Measurements from ENCODE around the gene PPM1B.

The PPM1B gene

DNA sequence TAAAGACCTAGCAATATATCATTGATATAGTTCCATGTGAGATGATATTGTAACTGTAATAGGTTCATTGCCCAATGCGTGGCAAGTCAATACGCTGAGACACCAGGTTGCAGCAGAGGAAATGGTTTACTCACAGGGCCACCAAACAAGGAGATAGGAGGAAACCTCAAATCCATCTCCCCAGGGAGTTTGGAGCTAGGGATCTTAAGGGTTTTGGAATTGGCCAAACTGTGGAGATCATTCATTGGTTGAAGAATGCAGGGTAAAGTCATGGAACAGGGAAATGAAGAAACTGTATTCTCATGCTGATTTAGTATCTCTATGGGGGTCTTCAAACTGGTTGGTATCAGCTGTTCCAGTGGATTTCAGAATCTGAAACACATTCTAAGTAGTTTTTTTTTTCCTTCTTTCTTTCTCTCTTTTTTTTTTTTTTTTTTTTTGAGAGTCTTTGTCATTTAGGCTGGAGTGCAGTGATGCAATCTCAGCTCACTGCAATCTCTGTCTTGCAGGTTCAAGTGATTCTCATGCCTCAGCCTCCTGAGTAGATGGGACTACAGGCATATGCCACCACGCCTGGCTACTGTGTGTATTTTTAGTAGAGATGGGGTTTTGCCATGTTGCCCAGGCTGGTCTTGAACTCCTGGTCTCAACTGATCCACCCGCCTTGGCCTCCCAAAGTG, 30.7 kb upstream of the PPM1B start:
- Histone ChIP-seq H3K4me3 (ENCODE audit: control insufficient read depth in 1 of 7, extremely low read depth in 1 of 7, insufficient read depth in 4 of 7, low read depth in 2 of 7, low read length in 6 of 7) (no peak overlapping the region), H3K27ac (ENCODE audit: insufficient read depth in 1 of 2, low read depth in 1 of 2, low read length in 2 of 2, poor library complexity in 1 of 2, severe bottlenecking in 2 of 2) (no peak overlapping the region), H3K9me3 (ENCODE audit: control extremely low read depth in 1 of 5, control insufficient read depth in 4 of 5, insufficient read depth in 2 of 5, low read depth in 1 of 5, low read length in 4 of 5) (peaks cover 0 to 5% (median 0%) of the 10 kb centered on the region in 5 experiments), H3K4me1 (ENCODE audit: control extremely low read depth in 1 of 4, control insufficient read depth in 4 of 4, insufficient read depth in 4 of 4, low read length in 3 of 4) (no peaks in the 10 kb centered on the region), H3K27me3 (replicated peaks in 2 of 5; ENCODE audit: control insufficient read depth in 4 of 5, insufficient read depth in 5 of 5, low read length in 4 of 5) (no peaks in the 10 kb centered on the region), H3K36me3 (ENCODE audit: control insufficient read depth in 4 of 4, insufficient read depth in 4 of 4, low read length in 3 of 4) (no peaks in the 10 kb centered on the region)
- 100% methylated on average over 2 of the region's 4 CpGs for WGBS (ENCODE audit: insufficient coverage)
- POLR2A ChIA-PET: interaction anchor here (0.6 kb wide), 1 partner anchor 17 kb away, joined by 3 read pairs; no protein-coding TSS in a partner anchor
- CTCF ChIA-PET: no interaction called here
- DNase-seq: no peak

DNA sequence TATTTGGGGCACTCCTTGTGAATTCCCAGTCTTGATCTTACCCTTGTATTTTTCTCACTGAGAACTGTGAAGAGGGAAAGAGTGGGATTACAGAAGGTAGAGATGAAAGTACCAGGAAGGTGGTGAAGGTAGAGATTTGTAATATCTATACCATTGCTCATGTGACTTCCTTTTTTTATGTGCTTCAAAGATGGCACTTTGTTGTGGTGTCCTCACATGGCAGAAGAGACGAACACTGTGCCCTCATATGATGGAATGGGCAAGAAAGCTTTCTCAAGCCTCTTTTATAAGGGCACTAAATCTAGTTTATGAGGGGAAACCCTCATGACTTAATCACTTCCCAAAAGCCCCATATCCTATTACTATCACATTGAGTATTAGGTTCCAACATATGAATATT, 28.9 kb upstream of the PPM1B start:
- DNase-seq: no peak
- H3K36me3 ChIP-seq (ENCODE audit: control insufficient read depth in 4 of 4, insufficient read depth in 4 of 4, low read length in 3 of 4): no peaks in the 10 kb centered on the region
- H3K9me3 ChIP-seq (ENCODE audit: control extremely low read depth in 1 of 5, control insufficient read depth in 4 of 5, insufficient read depth in 2 of 5, low read depth in 1 of 5, low read length in 4 of 5): no peaks in the 10 kb centered on the region
- no peak overlapping the region for H3K27ac ChIP-seq (ENCODE audit: insufficient read depth in 1 of 2, low read depth in 1 of 2, low read length in 2 of 2, poor library complexity in 1 of 2, severe bottlenecking in 2 of 2)
- peaks cover 0 to 8% (median 0%) of the 10 kb centered on the region in 4 experiments for H3K4me1 ChIP-seq (ENCODE audit: control extremely low read depth in 1 of 4, control insufficient read depth in 4 of 4, insufficient read depth in 4 of 4, low read length in 3 of 4)
- no peak overlapping the region for H3K4me3 ChIP-seq (ENCODE audit: control insufficient read depth in 1 of 7, extremely low read depth in 1 of 7, insufficient read depth in 4 of 7, low read depth in 2 of 7, low read length in 6 of 7)
- ChIA-PET CTCF (no interaction called here), POLR2A (no interaction called here)
- H3K27me3 ChIP-seq (replicated peaks in 2 of 5; ENCODE audit: control insufficient read depth in 4 of 5, insufficient read depth in 5 of 5, low read length in 4 of 5): no peaks in the 10 kb centered on the region
- WGBS (ENCODE audit: insufficient coverage): no CpG with 5 or more reads among the region's 1 CpG

DNA sequence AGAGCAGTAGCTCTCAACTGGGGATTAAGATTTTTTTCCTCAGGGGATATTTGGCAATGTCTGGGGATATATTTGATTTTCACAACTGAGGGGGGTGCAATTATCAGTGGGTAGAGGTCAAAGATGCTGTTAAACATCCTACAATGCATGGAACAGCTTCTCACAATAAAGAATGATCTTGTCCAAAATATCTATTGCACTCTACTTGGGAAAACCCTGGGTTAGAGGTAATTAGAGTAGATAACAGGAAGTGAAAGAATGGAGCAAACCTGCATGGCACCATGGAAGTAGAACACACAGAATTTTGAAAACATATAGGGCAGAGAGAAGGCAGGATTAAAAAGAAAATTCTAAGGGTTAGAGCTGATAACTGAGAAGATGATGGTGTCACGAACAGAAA, 26.4 kb upstream of the PPM1B start:
- CTCF ChIA-PET: interaction anchor here (1.1 to 1.8 kb wide), 3 partner anchors 10 to 52 kb away, joined by 3 to 5 read pairs (median 3); no protein-coding TSS in a partner anchor
- no peak for DNase-seq

DNA sequence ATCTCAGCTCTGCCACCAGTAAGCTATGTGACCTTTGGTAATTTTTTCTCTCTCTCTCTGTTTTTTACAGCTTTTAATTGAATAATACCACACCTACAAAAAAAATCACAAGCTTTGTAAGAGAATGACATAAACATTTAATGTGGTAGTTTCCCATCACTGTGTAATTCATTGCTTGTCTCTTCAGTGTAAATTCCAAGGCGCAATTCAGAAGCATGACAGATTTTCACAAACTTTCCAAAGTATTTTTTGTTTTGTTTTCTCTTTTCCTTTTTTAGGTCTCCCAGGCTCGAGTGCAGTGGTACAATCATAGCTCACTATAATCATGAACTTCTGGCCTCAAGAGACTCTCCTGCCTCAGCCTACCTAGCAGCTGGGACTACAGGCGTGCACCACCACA, 25.0 kb upstream of the PPM1B start:
- no peaks in the 10 kb centered on the region for H3K27me3 ChIP-seq (replicated peaks in 2 of 5; ENCODE audit: control insufficient read depth in 4 of 5, insufficient read depth in 5 of 5, low read length in 4 of 5)
- no peaks in the 10 kb centered on the region for H3K9me3 ChIP-seq (ENCODE audit: control extremely low read depth in 1 of 5, control insufficient read depth in 4 of 5, insufficient read depth in 2 of 5, low read depth in 1 of 5, low read length in 4 of 5)
- H3K4me1 ChIP-seq (ENCODE audit: control extremely low read depth in 1 of 4, control insufficient read depth in 4 of 4, insufficient read depth in 4 of 4, low read length in 3 of 4): peaks cover 0 to 9% (median under 1%) of the 10 kb centered on the region in 4 experiments
- 83% methylated on average over 3 of the region's 3 CpGs for WGBS (ENCODE audit: insufficient coverage)
- H3K36me3 ChIP-seq (ENCODE audit: control insufficient read depth in 4 of 4, insufficient read depth in 4 of 4, low read length in 3 of 4): no peaks in the 10 kb centered on the region
- ChIA-PET POLR2A (no interaction called here), CTCF (interaction anchor here (0.7 to 1.6 kb wide), 2 partner anchors 11 to 177 kb away, joined by 3 to 5 read pairs; no protein-coding TSS in a partner anchor)
- H3K4me3 ChIP-seq (ENCODE audit: control insufficient read depth in 1 of 7, extremely low read depth in 1 of 7, insufficient read depth in 4 of 7, low read depth in 2 of 7, low read length in 6 of 7): no peak overlapping the region
- no peak overlapping the region for H3K27ac ChIP-seq (ENCODE audit: insufficient read depth in 1 of 2, low read depth in 1 of 2, low read length in 2 of 2, poor library complexity in 1 of 2, severe bottlenecking in 2 of 2)
- no peak for DNase-seq

More for the DNA sequence above, 26.4 kb upstream of the PPM1B start:
- peaks cover 0 to 8% (median 0%) of the 10 kb centered on the region in 4 experiments for H3K4me1 ChIP-seq (ENCODE audit: control extremely low read depth in 1 of 4, control insufficient read depth in 4 of 4, insufficient read depth in 4 of 4, low read length in 3 of 4)
- POLR2A ChIA-PET: no interaction called here
- H3K27ac ChIP-seq (ENCODE audit: insufficient read depth in 1 of 2, low read depth in 1 of 2, low read length in 2 of 2, poor library complexity in 1 of 2, severe bottlenecking in 2 of 2): no peak overlapping the region
- no peaks in the 10 kb centered on the region for H3K9me3 ChIP-seq (ENCODE audit: control extremely low read depth in 1 of 5, control insufficient read depth in 4 of 5, insufficient read depth in 2 of 5, low read depth in 1 of 5, low read length in 4 of 5)
- no peaks in the 10 kb centered on the region for H3K36me3 ChIP-seq (ENCODE audit: control insufficient read depth in 4 of 4, insufficient read depth in 4 of 4, low read length in 3 of 4)
- no peak overlapping the region for H3K4me3 ChIP-seq (ENCODE audit: control insufficient read depth in 1 of 7, extremely low read depth in 1 of 7, insufficient read depth in 4 of 7, low read depth in 2 of 7, low read length in 6 of 7)
- H3K27me3 ChIP-seq (replicated peaks in 2 of 5; ENCODE audit: control insufficient read depth in 4 of 5, insufficient read depth in 5 of 5, low read length in 4 of 5): no peaks in the 10 kb centered on the region
- 100% methylated on average over 1 of the region's 1 CpG for WGBS (ENCODE audit: insufficient coverage)

DNA sequence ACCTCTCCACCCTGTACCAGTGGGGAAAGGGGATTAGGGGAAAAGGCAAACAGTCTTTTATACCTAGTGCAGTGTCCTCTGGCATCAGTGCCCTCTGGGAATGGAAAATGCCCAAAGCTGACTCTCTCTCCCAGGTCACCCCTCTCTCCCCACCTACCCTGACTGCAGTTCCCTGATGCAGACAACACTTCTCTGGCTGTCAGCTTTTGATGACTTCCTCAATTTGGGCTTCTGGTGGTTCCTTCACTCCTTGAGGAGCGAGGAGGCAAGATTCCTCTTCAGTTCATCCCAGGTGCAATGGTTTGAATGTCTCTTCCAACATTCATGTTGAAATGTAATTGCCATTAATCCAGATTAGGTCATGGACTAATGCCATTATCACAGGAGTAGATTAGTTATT, 19.7 kb upstream of the PPM1B start:
- Histone ChIP-seq H3K4me3 (ENCODE audit: control insufficient read depth in 1 of 7, extremely low read depth in 1 of 7, insufficient read depth in 4 of 7, low read depth in 2 of 7, low read length in 6 of 7) (no peak overlapping the region), H3K27me3 (replicated peaks in 2 of 5; ENCODE audit: control insufficient read depth in 4 of 5, insufficient read depth in 5 of 5, low read length in 4 of 5) (no peaks in the 10 kb centered on the region), H3K27ac (ENCODE audit: insufficient read depth in 1 of 2, low read depth in 1 of 2, low read length in 2 of 2, poor library complexity in 1 of 2, severe bottlenecking in 2 of 2) (no peak overlapping the region), H3K36me3 (ENCODE audit: control insufficient read depth in 4 of 4, insufficient read depth in 4 of 4, low read length in 3 of 4) (no peaks in the 10 kb centered on the region), H3K4me1 (ENCODE audit: control extremely low read depth in 1 of 4, control insufficient read depth in 4 of 4, insufficient read depth in 4 of 4, low read length in 3 of 4) (peaks cover 0 to 8% (median 3%) of the 10 kb centered on the region in 4 experiments), H3K9me3 (ENCODE audit: control extremely low read depth in 1 of 5, control insufficient read depth in 4 of 5, insufficient read depth in 2 of 5, low read depth in 1 of 5, low read length in 4 of 5) (no peaks in the 10 kb centered on the region)
- ChIA-PET POLR2A (no interaction called here), CTCF (no interaction called here)
- no CpG with 5 or more reads among the region's 1 CpG for WGBS (ENCODE audit: insufficient coverage)
- peak in 2 of 3 donors; percentile 19 to 29 for DNase-seq

DNA sequence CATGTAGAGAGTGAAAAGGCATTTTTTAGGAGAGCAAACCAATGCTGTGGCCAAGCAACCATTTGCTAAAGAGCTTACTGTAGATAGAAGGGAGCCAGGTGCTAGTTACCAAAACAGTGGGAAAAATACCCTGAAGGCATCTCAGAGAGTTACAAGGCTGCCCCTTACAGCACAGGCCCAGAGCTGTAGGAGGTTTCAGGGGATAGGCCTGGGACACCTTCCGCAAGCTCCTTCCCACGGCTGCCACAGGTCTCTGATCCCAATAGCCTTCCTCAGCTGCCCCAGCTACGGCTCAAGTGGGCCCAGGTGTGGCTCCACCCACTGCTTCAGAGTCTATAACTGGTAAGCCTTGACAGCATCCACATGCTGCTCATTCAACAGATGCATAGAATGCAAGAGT, 18.2 kb upstream of the PPM1B start:
- no peak for DNase-seq
- Histone ChIP-seq H3K4me1 (ENCODE audit: control extremely low read depth in 1 of 4, control insufficient read depth in 4 of 4, insufficient read depth in 4 of 4, low read length in 3 of 4) (peaks cover 0 to 6% (median 3%) of the 10 kb centered on the region in 4 experiments), H3K9me3 (ENCODE audit: control extremely low read depth in 1 of 5, control insufficient read depth in 4 of 5, insufficient read depth in 2 of 5, low read depth in 1 of 5, low read length in 4 of 5) (no peaks in the 10 kb centered on the region), H3K4me3 (ENCODE audit: control insufficient read depth in 1 of 7, extremely low read depth in 1 of 7, insufficient read depth in 4 of 7, low read depth in 2 of 7, low read length in 6 of 7) (no peak overlapping the region), H3K27me3 (replicated peaks in 2 of 5; ENCODE audit: control insufficient read depth in 4 of 5, insufficient read depth in 5 of 5, low read length in 4 of 5) (no peaks in the 10 kb centered on the region), H3K27ac (ENCODE audit: insufficient read depth in 1 of 2, low read depth in 1 of 2, low read length in 2 of 2, poor library complexity in 1 of 2, severe bottlenecking in 2 of 2) (no peak overlapping the region), H3K36me3 (ENCODE audit: control insufficient read depth in 4 of 4, insufficient read depth in 4 of 4, low read length in 3 of 4) (no peaks in the 10 kb centered on the region)
- WGBS (ENCODE audit: insufficient coverage): 100% methylated on average over 3 of the region's 3 CpGs
- ChIA-PET POLR2A (no interaction called here), CTCF (interaction anchor here (0.6 to 1.1 kb wide), 2 partner anchors 62 to 289 kb away, joined by 3 read pairs; no protein-coding TSS in a partner anchor)

DNA sequence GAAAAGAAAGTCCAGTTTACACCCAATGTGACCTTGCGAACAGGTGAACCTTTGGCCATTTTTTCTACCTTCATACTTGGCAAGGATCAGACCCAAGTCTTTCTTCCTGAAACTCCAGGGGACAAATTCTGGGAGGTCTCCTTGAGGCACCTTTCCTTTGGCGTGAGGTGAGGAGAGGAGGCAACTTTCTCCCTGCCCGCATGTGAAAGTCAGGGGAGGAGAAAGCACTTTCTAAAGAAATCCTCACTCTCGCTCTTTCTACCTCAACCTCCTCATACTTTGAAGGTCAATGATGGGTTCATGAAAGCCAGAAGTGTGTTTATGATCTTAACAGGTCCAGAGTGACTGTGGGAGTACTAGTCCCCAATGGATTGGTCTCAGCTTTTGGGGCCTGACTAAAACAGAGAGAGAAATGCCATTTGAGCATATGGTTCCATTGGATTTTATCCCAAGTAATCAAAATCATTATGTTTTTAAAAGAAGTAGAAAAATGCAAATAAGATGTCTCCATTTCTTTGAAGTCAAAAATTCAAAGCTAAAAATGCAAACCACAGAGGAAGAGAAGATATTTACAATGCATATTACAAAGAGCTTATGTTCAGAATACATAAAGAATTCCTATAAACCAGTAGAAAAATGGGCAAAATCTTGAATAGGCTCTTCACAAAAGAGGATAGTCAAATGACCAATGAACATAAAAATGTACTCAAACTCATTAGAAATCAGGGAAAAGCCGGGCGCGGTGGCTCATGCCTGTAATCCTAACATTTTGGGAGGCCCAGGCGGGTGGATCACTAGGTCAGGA, 15.6 kb upstream of the PPM1B start:
- H3K9me3 ChIP-seq (ENCODE audit: control extremely low read depth in 1 of 5, control insufficient read depth in 4 of 5, insufficient read depth in 2 of 5, low read depth in 1 of 5, low read length in 4 of 5): no peaks in the 10 kb centered on the region
- peaks cover 0 to 6% (median 3%) of the 10 kb centered on the region in 4 experiments for H3K4me1 ChIP-seq (ENCODE audit: control extremely low read depth in 1 of 4, control insufficient read depth in 4 of 4, insufficient read depth in 4 of 4, low read length in 3 of 4)
- DNase-seq: no peak
- ChIA-PET CTCF (no interaction called here), POLR2A (no interaction called here)
- no peak overlapping the region for H3K27ac ChIP-seq (ENCODE audit: insufficient read depth in 1 of 2, low read depth in 1 of 2, low read length in 2 of 2, poor library complexity in 1 of 2, severe bottlenecking in 2 of 2)
- H3K4me3 ChIP-seq (ENCODE audit: control insufficient read depth in 1 of 7, extremely low read depth in 1 of 7, insufficient read depth in 4 of 7, low read depth in 2 of 7, low read length in 6 of 7): no peak overlapping the region
- no peaks in the 10 kb centered on the region for H3K27me3 ChIP-seq (replicated peaks in 2 of 5; ENCODE audit: control insufficient read depth in 4 of 5, insufficient read depth in 5 of 5, low read length in 4 of 5)
- 100% methylated on average over 1 of the region's 8 CpGs for WGBS (ENCODE audit: insufficient coverage)
- H3K36me3 ChIP-seq (ENCODE audit: control insufficient read depth in 4 of 4, insufficient read depth in 4 of 4, low read length in 3 of 4): no peaks in the 10 kb centered on the region

Measured in common myeloid progenitor, CD34-positive (primary cell).